Heart left ventricle (tissue), 16 donors: ENCODE data around the gene TXNRD2. TPM values are rescaled to one million over a fixed set of nuclear protein-coding genes. Genes with fewer than 3 reads are reported as not detected.

Source experiments
- ATAC-seq, 4 donors: fragments of 200-7000 bp; cut with Tn5 transposase; one replicate each; pipeline ENCODE4 v1.9.1; 2020 to 2022; ENCODE audit warnings: moderate library complexity in 4 of 4, mild to moderate bottlenecking in 3 of 4, moderate number of reproducible peaks in 1 of 4
- DNase-seq, 5 donors: peaks; one replicate each; pipeline ENCODE4 v3.0.0-alpha.2; 2020
- H3K27ac ChIP-seq, 12 donors: fragments of 200-600 bp; sonication (generic) in 4 of 12; one replicate each; pipeline versions ENCODE4 v1.5.0 to v1.8.0; 2016 to 2022; ENCODE audit warnings: mild to moderate bottlenecking in 2 of 12
- H3K27me3 ChIP-seq, 9 donors: fragments of 200-600 bp; sonication (generic) in 2 of 9; one replicate each; pipeline versions ENCODE4 v1.5.1 to v1.8.0; 2016 to 2022; ENCODE audit warnings: mild to moderate bottlenecking in 3 of 9
- H3K36me3 ChIP-seq, 9 donors: fragments of 200-600 bp; sonication (generic) in 2 of 9; one replicate each; pipeline versions ENCODE4 v1.5.0 to v1.8.0; 2018 to 2022; ENCODE audit warnings: mild to moderate bottlenecking in 2 of 9
- H3K4me1 ChIP-seq, 12 donors: fragments of 200-600 bp; sonication (generic) in 4 of 12; one replicate each; pipeline versions ENCODE4 v1.5.0 to v1.8.0; 2016 to 2022; ENCODE audit warnings: mild to moderate bottlenecking in 3 of 12
- H3K4me3 ChIP-seq, 12 donors: fragments of 200-600 bp; sonication (generic) in 4 of 12; one replicate each; pipeline versions ENCODE4 v1.5.0 to v1.8.0; 2017 to 2022; ENCODE audit warnings: mild to moderate bottlenecking in 9 of 12, moderate library complexity in 4 of 12
- H3K9me3 ChIP-seq, 12 donors: fragments of 200-600 bp; sonication (generic) in 4 of 12; one replicate each; pipeline versions ENCODE4 v1.5.0 to v1.8.0; 2016 to 2022; ENCODE audit warnings: mild to moderate bottlenecking in 1 of 12
- POLR2A ChIP-seq, 2 donors: fragments of 450-650 bp; IDR thresholded peaks; one replicate each; pipeline ENCODE4 v1.6.1; 2017; ENCODE audit warnings: antibody characterized with exemption in 2 of 2, mild to moderate bottlenecking in 2 of 2, moderate library complexity in 2 of 2
- WGBS, 4 donors: extraction: QIAGEN DNeasy Blood & Tissue Kit in 2 of 4; methylation state at CpG; one replicate each; pipeline versions ENCODE4 v1.1.5 to v1.1.7; 2013 to 2018; 5-methylcytosine and 5-hydroxymethylcytosine counted together
- intact Hi-C, 10 donors: fragments of 100-400 bp; cut with DNase I; formaldehyde crosslinking; loops; one replicate each; pipeline versions ENCODE4 v1.11.1 to v1.14.2; 2022
- polyA plus RNA-seq, 2 donors: library from polyadenylated mRNA; stranded (reverse); fragments of 200-250 nt; gene quantifications; one replicate each; pipeline ENCODE4 v1.2.3, GENCODE V29; 2013
- total RNA-seq, 9 donors: library from RNA; depleted of rRNA in 2 of 9; stranded (reverse); fragments of >200 nt in 2 of 9; fragmentation: NEBNext Ultra II Directional in 3 of 9; extraction: Animal tissue kit (Norgen Biotek cat#: 25700) in 3 of 9; gene quantifications; one replicate each; pipeline versions ENCODE4 v1.1.0 to v1.2.4, GENCODE V29; 2016 to 2023
- TF ChIP-seq, protein P1 (sequence below), 12 donors: fragments of 200-600 bp; sonication (generic) in 4 of 12; IDR thresholded peaks; one replicate each; pipeline versions ENCODE4 v1.5.0 to v1.8.0; 2018 to 2022; ENCODE audit warnings: antibody characterized with exemption in 12 of 12, mild to moderate bottlenecking in 5 of 12
- donor health status: ischemic (EF 13 %, LVEDD 7.1; RV severe dilation, severe dysfunction).
- donor health status: healthy with polysubstance abuse.
- donor health status: DM: no; HTN: yes; CAD: no.
- donor health status: DM: no; HTN: no; CAD: no.
- donor health status: ischemic (EF 25% LVEDD 6.9; RV normal size, moderate dysfunction).
- donor health status: ischemic (EF 25% LVEDD 5.7; RV mildly dilated, moderate dysfunction).
- donor health status: healthy.
- donor health status: DM: yes; HTN: yes; CAD: no.
- donor health status: ischemic (EF 35%, LVEDD 5.7; RV mildly dilated, moderate dysfunction).
- donor health status: nonischemic (EF 11% LVEDD 7.7; RV severe dilation, severe dysfunction).
- donor health status: DM: yes; HTN: yes; CAD: no.
- donor health status: PGD.
- donor health status: ischemic (EF 29% LVEDD 5.4; RV normal size, mild dysfunction).
- donor health status: nonischemic (EF 23%, LVEDD 6.1; RV moderate dilation, normal function).

The TXNRD2 gene
- total and polyA plus RNA-seq, 11 donors, result 23.4 to 60.2 (median 33.5) TPM

- DNase-seq, result peak in 3 of 5 donors; percentile 13 to 52 (median 17)
Measured at GRCh38 chr22:19875061-19875530, 66.5 kb downstream of the TXNRD2 start.

GRCh38 chr22:19874307-19875060 lies 67.1 kb downstream of the TXNRD2 start:
- Histone ChIP-seq H3K9me3 (no peaks in the 10 kb centered on the region), H3K27ac (peak overlapping the region in 2 of 12 donors; percentile 22 to 25), H3K36me3 (peaks cover 0 to 16% (median 0%) of the 10 kb centered on the region in 9 donors), H3K4me1 (peaks cover 0 to 16% (median 7%) of the 10 kb centered on the region in 12 donors), H3K4me3 (no peak overlapping the region), H3K27me3 (no peaks in the 10 kb centered on the region)
- ATAC-seq, result peak; percentile 12 to 57 (median 46)
- TF ChIP-seq, protein P1, sequence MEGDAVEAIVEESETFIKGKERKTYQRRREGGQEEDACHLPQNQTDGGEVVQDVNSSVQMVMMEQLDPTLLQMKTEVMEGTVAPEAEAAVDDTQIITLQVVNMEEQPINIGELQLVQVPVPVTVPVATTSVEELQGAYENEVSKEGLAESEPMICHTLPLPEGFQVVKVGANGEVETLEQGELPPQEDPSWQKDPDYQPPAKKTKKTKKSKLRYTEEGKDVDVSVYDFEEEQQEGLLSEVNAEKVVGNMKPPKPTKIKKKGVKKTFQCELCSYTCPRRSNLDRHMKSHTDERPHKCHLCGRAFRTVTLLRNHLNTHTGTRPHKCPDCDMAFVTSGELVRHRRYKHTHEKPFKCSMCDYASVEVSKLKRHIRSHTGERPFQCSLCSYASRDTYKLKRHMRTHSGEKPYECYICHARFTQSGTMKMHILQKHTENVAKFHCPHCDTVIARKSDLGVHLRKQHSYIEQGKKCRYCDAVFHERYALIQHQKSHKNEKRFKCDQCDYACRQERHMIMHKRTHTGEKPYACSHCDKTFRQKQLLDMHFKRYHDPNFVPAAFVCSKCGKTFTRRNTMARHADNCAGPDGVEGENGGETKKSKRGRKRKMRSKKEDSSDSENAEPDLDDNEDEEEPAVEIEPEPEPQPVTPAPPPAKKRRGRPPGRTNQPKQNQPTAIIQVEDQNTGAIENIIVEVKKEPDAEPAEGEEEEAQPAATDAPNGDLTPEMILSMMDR (IDR thresholded peaks at IDR 0.05), result no peak
- TF ChIP-seq POLR2A (IDR thresholded peaks at IDR 0.05), result no peak
- intact Hi-C loops, result no loop called here
- 41 to 51% (median 46%) methylated on average over 26 to 27 of the region's 27 CpGs; no CpG with 5 or more reads in 1 of the 4 donors for WGBS, 4 donors
- DNase-seq, result peak in 4 of 5 donors; percentile 26 to 57 (median 40)

More at GRCh38 chr22:19875061-19875530, 66.5 kb downstream of the TXNRD2 start:
- intact Hi-C loops, result no loop called here
- TF ChIP-seq, protein P1 (IDR thresholded peaks at IDR 0.05), result no peak
- TF ChIP-seq POLR2A (IDR thresholded peaks at IDR 0.05), result no peak
- ATAC-seq, result no peak
- H3K4me1 ChIP-seq, result peaks cover 0 to 21% (median 7%) of the 10 kb centered on the region in 12 donors
- no peak overlapping the region for H3K4me3 ChIP-seq
- H3K9me3 ChIP-seq, result no peaks in the 10 kb centered on the region
- H3K27me3 ChIP-seq, result no peaks in the 10 kb centered on the region
- H3K27ac ChIP-seq, result peak overlapping the region in 2 of 12 donors; percentile 22 to 25
- WGBS, 4 donors, result 77 to 87% (median 83%) methylated on average over 8 to 12 of the region's 12 CpGs
- peaks cover 0 to 21% (median 0%) of the 10 kb centered on the region in 9 donors for H3K36me3 ChIP-seq

DNA sequence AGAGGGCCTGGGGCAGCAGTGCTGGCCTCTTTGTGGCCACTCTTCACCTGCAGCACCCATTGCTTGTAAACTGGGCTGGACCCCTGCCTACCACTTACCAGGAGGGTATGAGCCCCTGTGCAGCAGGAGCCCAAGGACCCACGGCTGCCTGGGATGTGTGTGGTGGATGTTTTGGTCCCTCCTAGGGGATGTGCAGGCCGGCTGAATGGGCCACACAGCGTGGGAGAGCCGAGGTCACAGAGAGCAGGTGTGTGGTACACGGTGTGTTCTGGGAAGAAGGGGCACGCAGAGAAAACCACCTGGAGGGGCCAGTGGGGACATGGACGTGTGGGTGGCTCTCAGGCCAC lies 67.7 kb downstream of the TXNRD2 start:
- Histone ChIP-seq H3K36me3 (peaks cover 0 to 16% (median 0%) of the 10 kb centered on the region in 9 donors), H3K4me3 (no peak overlapping the region), H3K27me3 (no peaks in the 10 kb centered on the region), H3K4me1 (peaks cover 0 to 16% (median 7%) of the 10 kb centered on the region in 12 donors), H3K27ac (peak overlapping the region in 1 of 12 donors; percentile 22), H3K9me3 (no peaks in the 10 kb centered on the region)
- ATAC-seq, result no peak
- WGBS, 4 donors, result 82 to 87% (median 85%) methylated on average over 4 to 7 of the region's 7 CpGs
- intact Hi-C loops, result no loop called here
- no peak for TF ChIP-seq POLR2A (IDR thresholded peaks at IDR 0.05)
- TF ChIP-seq, protein P1 (IDR thresholded peaks at IDR 0.05), result no peak
- peak in 3 of 5 donors; percentile 13 to 49 (median 15) for DNase-seq
